Measurements from ENCODE around the gene HPS6.
"Not testable (repeated sequence)": the region's sequence is repeated elsewhere in the genome, so short reads cannot be mapped to it uniquely, and the experiment has no call there.

The HPS6 gene

DNA sequence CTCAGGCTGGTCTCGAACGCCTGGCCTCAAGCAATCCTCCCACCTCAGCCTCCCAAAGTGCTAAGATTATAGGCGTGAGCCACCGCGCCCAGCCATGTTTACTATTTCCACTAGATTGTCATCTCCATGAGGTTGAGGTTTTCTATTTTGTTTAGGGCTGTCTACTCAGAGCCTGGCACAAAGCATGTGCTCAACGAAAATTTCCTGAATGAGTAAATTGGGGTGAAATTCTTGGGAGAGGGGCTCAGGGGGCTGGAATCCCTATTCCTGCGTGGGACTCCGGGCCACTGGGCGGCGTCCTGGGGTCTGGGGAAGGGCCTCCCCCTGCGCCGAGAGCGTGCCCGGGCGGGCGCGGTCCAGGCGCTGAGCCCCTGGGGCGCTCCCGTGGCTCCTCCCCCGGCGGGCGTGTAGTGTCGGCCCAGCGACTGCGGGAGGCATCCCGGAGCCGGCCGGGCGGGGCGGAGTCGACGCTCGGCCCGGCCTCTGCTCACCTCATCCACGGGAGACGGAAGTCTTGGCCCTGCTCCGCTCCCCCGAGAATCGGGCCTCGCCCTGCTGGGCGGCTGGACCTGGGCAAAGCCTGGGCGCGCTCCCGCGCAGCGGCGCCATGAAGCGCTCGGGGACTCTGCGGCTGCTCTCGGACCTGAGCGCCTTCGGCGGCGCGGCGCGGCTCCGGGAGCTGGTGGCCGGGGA is at the start of gene HPS6:
Gene HPS6 (plus strand): TSS at position 482 of the 693 bp plus-strand sequence. CDS start 126 bp downstream, at position 608.
- peak; percentile 90 for DNase-seq

- DNase-seq = no peak
Observed at GRCh38 chr10:102016416-102016815, 48.7 kb upstream of the HPS6 start.

GRCh38 chr10:102017295-102017694 is 47.9 kb upstream of the HPS6 start:
- DNase-seq = no peak

DNA sequence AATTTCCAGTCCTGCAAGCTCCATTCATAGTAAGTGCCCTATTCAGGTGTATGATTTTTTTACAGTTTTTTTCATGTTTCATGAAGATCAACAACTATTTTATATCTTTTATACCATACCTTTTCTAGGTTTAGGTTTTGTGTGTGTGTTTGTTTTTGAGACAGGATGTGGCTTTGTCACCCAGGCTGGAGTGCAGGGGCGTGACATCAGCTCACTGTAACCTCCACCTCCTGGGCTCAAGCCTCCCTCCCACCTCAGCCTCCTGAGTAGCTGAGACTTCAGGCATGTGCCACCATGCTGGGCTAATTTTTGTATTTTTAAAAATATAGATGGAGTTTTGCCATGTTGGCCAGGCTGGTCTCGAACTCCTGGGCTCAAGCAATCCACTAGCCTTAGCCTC is 44.2 kb upstream of the HPS6 start:
- peak; percentile 7 for DNase-seq

DNA sequence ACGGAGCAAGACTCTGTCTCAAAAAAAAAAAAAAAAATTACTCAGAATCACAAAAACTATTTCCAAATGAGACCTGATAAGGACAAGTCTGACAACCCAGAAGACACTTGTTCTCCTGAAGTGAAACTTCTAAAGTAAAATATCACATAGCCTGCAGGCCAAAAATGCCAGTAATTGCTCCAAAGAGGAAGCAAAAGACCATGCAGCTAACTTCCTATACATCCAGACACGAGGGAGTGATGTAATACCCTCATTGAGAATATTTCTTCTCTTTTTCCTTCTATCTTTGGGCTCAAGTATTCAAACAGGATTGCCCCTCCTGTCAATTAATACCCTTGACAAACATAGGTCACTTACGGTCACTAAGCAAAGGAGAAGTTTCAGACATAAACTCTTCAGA is 40.4 kb upstream of the HPS6 start:
- no peak for DNase-seq

- DNase-seq = no peak
Observed at GRCh38 chr10:102027261-102027660, 37.9 kb upstream of the HPS6 start.

GRCh38 chr10:102033787-102034186 is 31.4 kb upstream of the HPS6 start:
- no peak for DNase-seq

DNA sequence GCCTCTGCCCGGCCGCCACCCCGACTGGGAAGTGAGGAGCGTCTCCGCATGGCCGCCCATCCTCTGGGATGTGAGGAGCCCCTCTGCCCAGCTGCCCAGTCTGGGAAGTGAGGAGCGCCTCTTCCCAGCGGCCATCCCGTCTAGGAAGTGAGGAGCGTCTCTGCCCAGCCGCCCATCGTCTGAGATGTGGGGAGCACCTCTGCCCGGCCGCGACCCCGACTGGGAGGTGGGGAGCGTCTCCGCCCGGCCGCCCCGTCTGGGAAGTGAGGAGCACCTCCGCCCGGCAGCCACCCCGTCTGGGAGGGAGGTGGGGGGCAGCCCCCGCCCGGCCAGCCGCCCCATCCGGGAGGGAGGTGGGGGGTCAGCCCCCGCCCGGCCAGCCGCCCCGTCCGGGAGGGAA is 29.3 kb upstream of the HPS6 start:
- not testable (repeated sequence) for DNase-seq

DNA sequence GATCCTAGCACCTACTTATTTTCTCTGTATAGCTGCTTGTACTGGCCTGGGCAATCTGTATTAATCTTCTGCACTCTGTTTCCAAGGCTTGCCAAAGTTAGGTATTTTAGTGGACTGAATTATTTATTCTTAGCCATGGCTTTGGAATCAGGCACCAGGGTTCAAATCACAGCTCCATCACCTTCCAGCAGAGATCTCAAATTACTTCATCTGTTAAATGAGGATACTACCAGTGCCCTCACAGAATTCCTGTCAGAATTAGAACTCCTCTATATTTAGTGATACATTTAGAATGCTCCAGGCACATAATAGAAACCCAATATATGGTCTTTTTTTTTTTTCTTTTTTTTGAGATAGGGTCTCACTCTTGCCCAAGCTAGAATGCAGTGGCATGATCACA is 26.7 kb upstream of the HPS6 start:
- no peak for DNase-seq

- no peak for DNase-seq
Observed at GRCh38 chr10:102040305-102041050, 24.7 kb upstream of the HPS6 start.

GRCh38 chr10:102045292-102045691 is 19.9 kb upstream of the HPS6 start:
- no peak for DNase-seq

DNA sequence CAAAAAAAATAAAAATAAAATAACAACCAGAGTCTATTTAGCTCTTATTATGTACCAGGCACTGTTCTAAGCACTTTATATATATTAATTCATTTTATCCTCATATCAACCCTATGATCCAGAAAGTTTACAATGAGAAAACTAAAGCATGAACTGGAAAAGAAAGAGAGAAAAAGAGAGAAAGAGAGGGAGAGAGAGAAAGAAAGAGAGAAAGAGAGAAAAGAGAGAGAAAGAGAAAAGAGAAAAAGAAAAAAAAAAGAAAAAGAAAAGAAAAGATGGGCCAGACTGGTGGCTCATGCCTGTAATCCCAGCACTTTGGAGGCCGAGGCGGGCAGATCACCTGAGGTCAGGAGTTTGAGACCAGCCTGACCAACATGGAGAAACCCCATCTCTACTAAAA is 19.1 kb upstream of the HPS6 start:
- no peak for DNase-seq

DNA sequence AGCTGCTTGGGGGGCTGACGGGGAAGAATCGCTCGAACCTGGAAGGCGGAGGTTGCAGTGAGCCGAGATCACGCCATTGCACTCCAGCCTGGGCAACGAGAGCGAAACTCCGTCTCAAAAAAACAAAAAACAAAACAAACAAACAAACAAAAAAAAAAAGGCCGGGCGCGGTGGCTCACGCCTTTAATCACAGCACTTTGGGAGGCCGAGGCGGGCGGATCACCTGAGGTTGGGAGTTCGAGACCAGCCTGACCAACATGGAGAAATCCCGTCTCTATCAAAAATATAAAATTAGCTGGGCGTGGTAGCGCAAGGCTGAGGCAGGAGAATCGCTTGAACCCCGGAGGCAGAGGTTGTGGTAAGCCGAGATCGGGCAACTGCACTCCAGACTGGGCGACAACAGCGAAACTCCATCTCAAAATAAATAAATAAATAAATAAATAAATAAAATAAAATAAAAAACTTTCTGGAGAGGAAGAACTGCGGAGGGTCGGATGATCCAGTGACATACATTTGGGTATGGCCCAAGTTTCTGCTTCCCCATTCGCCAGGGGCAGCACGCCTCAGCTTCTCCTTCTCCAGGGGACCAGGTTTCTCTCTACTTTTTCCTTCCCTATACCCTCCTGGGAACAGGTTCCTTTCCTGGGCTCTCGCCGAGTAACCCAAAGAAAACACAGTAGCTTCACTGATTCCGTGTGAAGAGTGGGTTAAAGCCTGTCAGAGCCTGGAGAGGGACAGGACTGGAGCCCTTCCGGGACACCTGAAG is 10.1 kb upstream of the HPS6 start:
- not testable (repeated sequence) for DNase-seq

DNA sequence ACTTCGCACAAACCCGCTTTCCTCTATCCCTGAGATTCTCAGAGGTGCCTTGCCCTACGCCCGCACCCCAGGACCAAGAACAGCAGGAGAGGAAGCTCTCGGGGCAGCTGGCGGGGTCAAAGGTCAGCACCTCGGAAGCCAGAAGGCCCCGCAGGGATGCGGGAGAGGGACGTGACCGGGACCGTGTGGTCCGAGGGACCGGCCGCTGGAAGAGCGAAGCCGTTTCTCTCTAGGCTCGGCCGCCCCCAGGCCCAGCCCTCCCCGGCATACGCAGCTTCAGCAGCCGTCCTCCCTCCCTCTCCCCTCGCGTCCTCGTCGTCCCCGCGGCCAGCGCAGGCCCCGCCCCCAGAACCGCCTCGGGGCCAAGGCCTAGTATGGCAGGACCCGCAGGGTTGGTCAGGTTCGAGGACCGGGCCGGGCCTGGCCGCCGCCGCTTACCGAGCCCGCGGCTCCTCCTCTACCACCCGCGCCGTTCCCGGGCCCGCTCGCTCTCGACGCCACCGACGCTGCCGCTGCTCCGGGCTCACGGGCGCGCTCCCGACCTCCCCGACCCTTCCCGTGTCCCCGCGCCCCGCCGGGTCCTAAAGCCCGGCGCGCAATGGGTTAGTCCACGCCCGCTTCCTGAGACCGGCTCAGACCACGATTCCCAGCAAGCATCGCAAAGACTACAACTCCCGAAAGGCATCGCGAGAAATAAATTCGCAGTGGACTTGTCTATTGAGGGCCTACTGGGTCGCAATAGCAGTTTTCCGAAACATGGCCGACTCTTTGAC is 9.3 kb upstream of the HPS6 start, which contains the start of gene ARMH3:
Gene ARMH3 (minus strand): TSS at position 527 of the 773 bp plus-strand sequence. CDS start 16,059 bp downstream, outside the sequence.
- DNase-seq = peak; percentile 94

DNA sequence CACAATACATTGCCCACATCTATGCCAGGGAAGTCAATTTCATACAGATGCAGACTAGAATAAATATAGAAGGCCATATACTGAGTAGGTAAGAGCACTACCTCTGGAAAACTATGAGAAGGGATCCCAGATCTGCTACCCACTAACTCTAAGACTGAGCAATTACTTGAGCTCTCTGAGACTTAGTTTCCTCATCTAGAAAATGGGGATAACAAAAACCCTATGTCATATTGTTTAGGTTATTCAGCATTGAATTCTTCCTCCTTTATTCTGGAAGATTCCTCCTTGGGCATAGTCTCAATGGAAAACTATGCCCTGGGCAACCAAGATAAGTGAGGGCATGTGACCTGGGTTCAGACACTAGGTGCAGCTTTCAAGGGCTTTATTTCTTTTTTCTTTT is 5.2 kb upstream of the HPS6 start:
- DNase-seq = no peak

- no peak for DNase-seq
Observed at GRCh38 chr10:102064503-102064867, 664 bp upstream of the HPS6 start.

DNA sequence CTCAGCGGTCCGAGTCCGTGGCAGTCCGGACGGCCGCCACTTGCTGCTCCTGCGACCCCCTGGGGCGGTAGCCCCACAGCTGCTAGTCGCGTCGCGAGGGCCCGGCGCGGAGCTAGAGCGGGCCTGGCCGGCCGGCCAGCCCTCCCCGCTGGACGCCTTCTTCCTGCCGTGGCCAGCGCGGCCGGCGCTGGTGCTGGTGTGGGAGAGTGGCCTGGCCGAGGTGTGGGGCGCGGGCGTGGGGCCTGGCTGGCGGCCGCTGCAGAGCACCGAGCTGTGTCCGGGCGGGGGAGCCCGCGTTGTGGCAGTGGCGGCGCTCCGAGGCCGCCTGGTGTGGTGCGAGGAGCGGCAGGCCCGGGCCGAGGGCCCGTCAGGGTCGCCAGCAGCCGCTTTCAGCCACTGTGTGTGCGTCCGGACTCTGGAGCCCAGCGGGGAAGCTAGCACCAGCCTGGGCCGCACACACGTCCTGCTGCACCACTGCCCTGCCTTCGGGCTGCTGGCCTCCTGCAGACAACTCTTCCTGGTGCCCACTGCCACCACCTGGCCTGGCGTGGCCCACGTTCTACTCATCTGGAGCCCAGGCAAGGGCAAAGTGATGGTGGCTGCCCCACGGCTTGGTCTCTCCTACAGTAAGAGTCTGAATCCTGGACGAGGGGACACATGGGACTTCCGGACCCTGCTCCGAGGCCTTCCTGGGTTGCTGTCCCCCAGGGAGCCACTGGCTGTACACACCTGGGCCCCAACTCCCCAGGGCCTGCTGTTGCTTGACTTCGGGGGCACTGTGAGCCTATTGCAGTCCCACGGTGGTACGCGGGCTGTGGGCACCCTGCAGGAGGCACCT is 631 bp downstream of the HPS6 start:
- DNase-seq = no peak

DNA sequence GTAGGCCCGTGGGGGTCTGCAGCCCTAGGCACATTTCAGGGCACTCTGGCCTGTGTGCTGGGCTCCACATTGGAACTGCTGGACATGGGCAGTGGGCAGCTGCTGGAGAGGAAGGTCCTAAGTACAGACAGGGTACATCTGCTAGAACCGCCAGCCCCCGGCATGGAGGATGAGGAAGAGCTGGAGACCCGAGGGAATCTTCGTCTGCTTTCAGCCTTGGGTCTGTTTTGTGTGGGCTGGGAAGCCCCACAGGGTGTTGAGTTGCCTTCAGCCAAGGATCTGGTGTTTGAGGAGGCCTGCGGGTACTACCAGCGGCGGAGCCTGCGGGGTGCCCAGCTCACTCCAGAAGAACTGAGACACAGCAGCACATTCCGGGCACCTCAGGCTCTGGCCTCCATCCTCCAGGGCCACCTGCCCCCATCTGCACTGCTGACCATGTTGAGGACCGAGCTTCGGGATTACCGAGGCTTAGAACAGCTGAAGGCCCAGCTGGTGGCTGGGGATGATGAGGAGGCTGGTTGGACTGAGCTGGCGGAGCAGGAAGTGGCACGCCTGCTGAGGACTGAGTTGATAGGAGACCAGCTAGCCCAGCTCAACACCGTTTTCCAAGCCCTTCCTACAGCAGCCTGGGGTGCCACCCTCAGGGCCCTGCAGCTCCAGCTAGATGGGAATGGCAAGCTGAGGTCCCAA is 1.4 kb downstream of the HPS6 start:
- no peak for DNase-seq

- DNase-seq = no peak
Observed at GRCh38 chr10:102067091-102067916, 2.2 kb downstream of the HPS6 start.

GRCh38 chr10:102068216-102068615 is 3.1 kb downstream of the HPS6 start:
- no peak for DNase-seq

All from CD4-positive, alpha-beta T cell treated with Interleukin-21 for 1 hour (primary cell).